ENCODE results near the gene DNAH11. TPM values are rescaled to one million over a fixed set of nuclear protein-coding genes. Genes with fewer than 3 reads are reported as not detected.

The DNAH11 gene
- total and polyA plus RNA-seq, 2 of the 13 experiments (the other 11 are each of a cell fraction or from before 2014, with no cell fraction given): not detected

DNA sequence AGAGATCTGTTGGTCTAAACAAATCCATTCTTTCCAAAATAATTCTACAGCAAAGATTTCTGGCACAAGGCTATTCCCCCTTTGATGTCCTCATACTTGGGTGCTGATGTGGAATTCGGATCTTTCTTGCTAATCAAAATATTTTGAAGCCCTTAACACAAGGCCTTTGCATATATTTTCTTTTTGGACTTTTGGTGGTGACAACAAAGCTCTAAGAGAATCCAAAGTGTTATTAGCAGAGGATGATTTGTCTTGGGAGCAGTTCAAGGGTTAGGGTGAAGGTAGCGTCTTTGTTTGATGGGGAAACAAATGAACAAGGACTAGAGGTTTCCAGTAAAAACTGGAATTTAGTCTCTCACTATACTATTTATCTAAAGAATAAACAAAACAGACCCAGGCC, 205.0 kb downstream of the DNAH11 start (continued):
- TF ChIP-seq ZNF550 (CRISPR knock-in tag; IDR thresholded peaks at IDR 0.05; ENCODE audit: borderline replicate concordance): no peak
- TF ChIP-seq, protein P1, sequence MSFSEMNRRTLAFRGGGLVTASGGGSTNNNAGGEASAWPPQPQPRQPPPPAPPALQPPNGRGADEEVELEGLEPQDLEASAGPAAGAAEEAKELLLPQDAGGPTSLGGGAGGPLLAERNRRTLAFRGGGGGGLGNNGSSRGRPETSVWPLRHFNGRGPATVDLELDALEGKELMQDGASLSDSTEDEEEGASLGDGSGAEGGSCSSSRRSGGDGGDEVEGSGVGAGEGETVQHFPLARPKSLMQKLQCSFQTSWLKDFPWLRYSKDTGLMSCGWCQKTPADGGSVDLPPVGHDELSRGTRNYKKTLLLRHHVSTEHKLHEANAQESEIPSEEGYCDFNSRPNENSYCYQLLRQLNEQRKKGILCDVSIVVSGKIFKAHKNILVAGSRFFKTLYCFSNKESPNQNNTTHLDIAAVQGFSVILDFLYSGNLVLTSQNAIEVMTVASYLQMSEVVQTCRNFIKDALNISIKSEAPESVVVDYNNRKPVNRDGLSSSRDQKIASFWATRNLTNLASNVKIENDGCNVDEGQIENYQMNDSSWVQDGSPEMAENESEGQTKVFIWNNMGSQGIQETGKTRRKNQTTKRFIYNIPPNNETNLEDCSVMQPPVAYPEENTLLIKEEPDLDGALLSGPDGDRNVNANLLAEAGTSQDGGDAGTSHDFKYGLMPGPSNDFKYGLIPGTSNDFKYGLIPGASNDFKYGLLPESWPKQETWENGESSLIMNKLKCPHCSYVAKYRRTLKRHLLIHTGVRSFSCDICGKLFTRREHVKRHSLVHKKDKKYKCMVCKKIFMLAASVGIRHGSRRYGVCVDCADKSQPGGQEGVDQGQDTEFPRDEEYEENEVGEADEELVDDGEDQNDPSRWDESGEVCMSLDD (CRISPR knock-in tag; IDR thresholded peaks at IDR 0.05; ENCODE audit: borderline replicate concordance): no peak
- no peak for TF ChIP-seq MTA3 (CRISPR knock-in tag; IDR thresholded peaks at IDR 0.05)
- TF ChIP-seq, protein P2, sequence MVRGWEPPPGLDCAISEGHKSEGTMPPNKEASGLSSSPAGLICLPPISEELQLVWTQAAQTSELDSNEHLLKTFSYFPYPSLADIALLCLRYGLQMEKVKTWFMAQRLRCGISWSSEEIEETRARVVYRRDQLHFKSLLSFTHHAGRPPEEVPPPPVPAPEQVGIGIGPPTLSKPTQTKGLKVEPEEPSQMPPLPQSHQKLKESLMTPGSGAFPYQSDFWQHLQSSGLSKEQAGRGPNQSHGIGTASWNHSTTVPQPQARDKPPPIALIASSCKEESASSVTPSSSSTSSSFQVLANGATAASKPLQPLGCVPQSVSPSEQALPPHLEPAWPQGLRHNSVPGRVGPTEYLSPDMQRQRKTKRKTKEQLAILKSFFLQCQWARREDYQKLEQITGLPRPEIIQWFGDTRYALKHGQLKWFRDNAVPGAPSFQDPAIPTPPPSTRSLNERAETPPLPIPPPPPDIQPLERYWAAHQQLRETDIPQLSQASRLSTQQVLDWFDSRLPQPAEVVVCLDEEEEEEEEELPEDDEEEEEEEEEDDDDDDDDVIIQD (CRISPR knock-in tag; IDR thresholded peaks at IDR 0.05; ENCODE audit: low read depth): no peak
- no peak for TF ChIP-seq NR3C1 (CRISPR knock-in tag; IDR thresholded peaks at IDR 0.05)

DNA sequence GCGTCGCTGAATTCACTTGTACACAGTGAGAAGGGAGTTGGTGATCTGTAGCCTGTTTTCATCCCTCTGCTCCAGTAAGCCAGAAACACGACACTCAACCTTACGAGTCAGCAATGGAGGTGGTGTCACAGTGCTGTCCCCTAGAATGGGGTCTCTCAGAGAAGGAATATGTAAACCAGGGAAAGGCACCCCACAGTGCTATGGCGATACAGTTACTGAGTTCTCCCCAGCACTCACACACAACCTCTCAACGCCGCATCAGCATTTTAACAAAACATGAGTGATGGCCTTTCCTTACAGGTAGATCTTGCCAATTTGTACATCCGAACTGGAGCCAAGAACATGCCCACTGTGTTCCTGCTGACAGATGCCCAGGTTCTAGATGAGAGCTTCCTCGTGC, 206.5 kb downstream of the DNAH11 start:
- in situ Hi-C loops (cut with HindIII; ENCODE audit: extremely low pct_ligation_motif_present, low pct_unique_long_range_greater_than_20kb): no loop called here
- CTCF ChIA-PET (ENCODE audit: low intra/inter-chr PET ratio, low total read pairs): no interaction called here
- H4K20me1 ChIP-seq (ENCODE audit: insufficient read depth, low read length): no peaks in the 10 kb centered on the region
- TF ChIP-seq CBX5 (CRISPR knock-in tag; IDR thresholded peaks at IDR 0.05; ENCODE audit: borderline replicate concordance) (no peak), ZNF20 (CRISPR knock-in tag; IDR thresholded peaks at IDR 0.05) (no peak), MAFK (conservative IDR thresholded peaks at IDR 0.05 in 1 of 2, IDR thresholded peaks at IDR 0.05 in 1 of 2; ENCODE audit: low read length in 2 of 2) (peak; percentile 74 to 85), HNRNPLL (IDR thresholded peaks at IDR 0.05; ENCODE audit: low read depth, low read length, poor library complexity, severe bottlenecking) (no peak), NCOR1 (IDR thresholded peaks at IDR 0.05; ENCODE audit: borderline replicate concordance, low read length) (no peak), ZFAT (CRISPR knock-in tag; conservative IDR thresholded peaks at IDR 0.05) (no peak), ZNF891 (CRISPR knock-in tag; IDR thresholded peaks at IDR 0.05) (no peak), MAFF (IDR thresholded peaks at IDR 0.05; ENCODE audit: low read depth, low read length) (peak; percentile 63; the same call in 1 of the 2 replicates)
- TF ChIP-seq, protein P3, sequence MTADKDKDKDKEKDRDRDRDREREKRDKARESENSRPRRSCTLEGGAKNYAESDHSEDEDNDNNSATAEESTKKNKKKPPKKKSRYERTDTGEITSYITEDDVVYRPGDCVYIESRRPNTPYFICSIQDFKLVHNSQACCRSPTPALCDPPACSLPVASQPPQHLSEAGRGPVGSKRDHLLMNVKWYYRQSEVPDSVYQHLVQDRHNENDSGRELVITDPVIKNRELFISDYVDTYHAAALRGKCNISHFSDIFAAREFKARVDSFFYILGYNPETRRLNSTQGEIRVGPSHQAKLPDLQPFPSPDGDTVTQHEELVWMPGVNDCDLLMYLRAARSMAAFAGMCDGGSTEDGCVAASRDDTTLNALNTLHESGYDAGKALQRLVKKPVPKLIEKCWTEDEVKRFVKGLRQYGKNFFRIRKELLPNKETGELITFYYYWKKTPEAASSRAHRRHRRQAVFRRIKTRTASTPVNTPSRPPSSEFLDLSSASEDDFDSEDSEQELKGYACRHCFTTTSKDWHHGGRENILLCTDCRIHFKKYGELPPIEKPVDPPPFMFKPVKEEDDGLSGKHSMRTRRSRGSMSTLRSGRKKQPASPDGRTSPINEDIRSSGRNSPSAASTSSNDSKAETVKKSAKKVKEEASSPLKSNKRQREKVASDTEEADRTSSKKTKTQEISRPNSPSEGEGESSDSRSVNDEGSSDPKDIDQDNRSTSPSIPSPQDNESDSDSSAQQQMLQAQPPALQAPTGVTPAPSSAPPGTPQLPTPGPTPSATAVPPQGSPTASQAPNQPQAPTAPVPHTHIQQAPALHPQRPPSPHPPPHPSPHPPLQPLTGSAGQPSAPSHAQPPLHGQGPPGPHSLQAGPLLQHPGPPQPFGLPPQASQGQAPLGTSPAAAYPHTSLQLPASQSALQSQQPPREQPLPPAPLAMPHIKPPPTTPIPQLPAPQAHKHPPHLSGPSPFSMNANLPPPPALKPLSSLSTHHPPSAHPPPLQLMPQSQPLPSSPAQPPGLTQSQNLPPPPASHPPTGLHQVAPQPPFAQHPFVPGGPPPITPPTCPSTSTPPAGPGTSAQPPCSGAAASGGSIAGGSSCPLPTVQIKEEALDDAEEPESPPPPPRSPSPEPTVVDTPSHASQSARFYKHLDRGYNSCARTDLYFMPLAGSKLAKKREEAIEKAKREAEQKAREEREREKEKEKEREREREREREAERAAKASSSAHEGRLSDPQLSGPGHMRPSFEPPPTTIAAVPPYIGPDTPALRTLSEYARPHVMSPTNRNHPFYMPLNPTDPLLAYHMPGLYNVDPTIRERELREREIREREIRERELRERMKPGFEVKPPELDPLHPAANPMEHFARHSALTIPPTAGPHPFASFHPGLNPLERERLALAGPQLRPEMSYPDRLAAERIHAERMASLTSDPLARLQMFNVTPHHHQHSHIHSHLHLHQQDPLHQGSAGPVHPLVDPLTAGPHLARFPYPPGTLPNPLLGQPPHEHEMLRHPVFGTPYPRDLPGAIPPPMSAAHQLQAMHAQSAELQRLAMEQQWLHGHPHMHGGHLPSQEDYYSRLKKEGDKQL (CRISPR knock-in tag; IDR thresholded peaks at IDR 0.05; ENCODE audit: low read depth): no peak

More for the DNA sequence above, 206.5 kb downstream of the DNAH11 start:
- no peak for DNase-seq (ENCODE audit: low spot score)
- Histone ChIP-seq H3K27ac (ENCODE audit: extremely low read length, insufficient read depth, low read length) (no peak overlapping the region), H3K36me3 (replicated peaks in 1 of 2; ENCODE audit: control insufficient read depth in 1 of 2, insufficient read depth in 2 of 2, low read length in 2 of 2) (no peaks in the 10 kb centered on the region), H3K4me2 (ENCODE audit: low read depth, low read length) (no peak overlapping the region), H3K4me1 (ENCODE audit: insufficient read depth, low read length) (no peaks in the 10 kb centered on the region; the same call in 1 of the 2 replicates), H3K9me3 (ENCODE audit: low read length) (no peaks in the 10 kb centered on the region), H3K4me3 (replicated peaks in 1 of 3; ENCODE audit: insufficient read depth in 1 of 3, low read depth in 2 of 3, low read length in 3 of 3) (no peak overlapping the region), H3K9ac (ENCODE audit: insufficient read depth, low read depth, low read length) (no peak overlapping the region), H2AFZ (ENCODE audit: low read length) (no peak overlapping the region), H3K27me3 (ENCODE audit: control insufficient read depth in 1 of 2, insufficient read depth in 2 of 2, low read length in 2 of 2) (peaks cover 0 to 2% of the 10 kb centered on the region in 2 experiments; a peak in 1 of 5 replicates), H3K79me2 (ENCODE audit: insufficient read depth, low read length) (no peaks in the 10 kb centered on the region)
- WGBS (ENCODE audit: low lambda C conversion rate): 47% methylated on average over 8 of the region's 9 CpGs
- POLR2A ChIA-PET: no interaction called here
- no peak for FAIRE-seq
- intact Hi-C loops (cut with micrococcal nuclease; ENCODE audit: unreplicated experiment): no loop called here
- ATAC-seq: no peak
- BruUV-seq (replicated peaks): no TSS peak

All from HepG2 (cell line).